ENCODE data around the gene MYO7A.

MYO7A gene

DNA sequence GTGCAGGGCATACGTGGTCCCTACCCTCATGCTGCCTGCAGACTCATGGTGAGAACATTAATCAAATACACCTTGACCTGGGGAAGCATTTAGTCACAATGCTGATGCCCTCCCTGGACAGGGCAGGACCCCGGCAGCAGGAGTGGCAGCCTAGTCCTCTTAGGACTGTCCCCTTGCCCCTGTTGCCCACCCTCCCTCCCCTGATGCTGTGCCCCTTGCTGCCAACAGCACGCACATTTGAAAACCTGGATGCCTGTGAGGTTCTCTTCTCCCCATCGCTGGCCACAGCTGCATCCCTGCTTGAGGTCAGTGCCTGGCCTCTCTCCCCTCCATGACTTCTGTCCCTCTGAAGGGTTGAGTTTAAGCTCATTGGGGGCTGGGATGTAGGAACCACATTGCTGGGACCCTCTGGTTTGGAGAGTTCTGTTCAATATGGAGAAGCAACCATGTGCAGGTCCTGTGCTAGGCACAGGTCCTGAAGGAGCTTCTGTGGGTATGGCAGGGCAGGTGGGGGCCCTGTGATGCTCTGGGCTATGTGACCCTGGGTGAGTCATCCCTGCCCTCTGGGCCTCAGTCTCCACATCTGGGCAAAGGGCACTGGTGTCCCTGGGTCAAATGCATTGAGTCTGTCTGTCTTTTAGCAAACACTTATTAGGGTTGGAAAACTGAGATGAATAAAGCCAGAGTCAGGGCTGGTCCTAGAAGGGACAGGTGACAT lies 31.3 kb downstream of the MYO7A start:
- no peak overlapping the region for H3K27ac Mint-ChIP-seq
- H3K4me1 Mint-ChIP-seq: peaks cover 7% of the 10 kb centered on the region
- H3K27me3 Mint-ChIP-seq (ENCODE audit: low read depth): peaks cover 12% of the 10 kb centered on the region
- no peaks in the 10 kb centered on the region for H3K9me3 Mint-ChIP-seq
- no peaks in the 10 kb centered on the region for H3K36me3 Mint-ChIP-seq (ENCODE audit: low read depth)
- no peak for TF ChIP-seq CTCF (IDR thresholded peaks at IDR 0.05; ENCODE audit: unreplicated experiment in 3 of 3)
- no peak overlapping the region for H3K4me3 Mint-ChIP-seq

GRCh38 chr11:77159937-77160495 lies 32.0 kb downstream of the MYO7A start:
- peaks cover 12% of the 10 kb centered on the region for H3K27me3 Mint-ChIP-seq (ENCODE audit: low read depth)
- H3K4me3 Mint-ChIP-seq: no peak overlapping the region
- no peaks in the 10 kb centered on the region for H3K36me3 Mint-ChIP-seq (ENCODE audit: low read depth)
- H3K27ac Mint-ChIP-seq: no peak overlapping the region
- H3K4me1 Mint-ChIP-seq: peaks cover 5% of the 10 kb centered on the region
- no peaks in the 10 kb centered on the region for H3K9me3 Mint-ChIP-seq
- no peak for TF ChIP-seq CTCF (IDR thresholded peaks at IDR 0.05; ENCODE audit: unreplicated experiment in 3 of 3)

DNA sequence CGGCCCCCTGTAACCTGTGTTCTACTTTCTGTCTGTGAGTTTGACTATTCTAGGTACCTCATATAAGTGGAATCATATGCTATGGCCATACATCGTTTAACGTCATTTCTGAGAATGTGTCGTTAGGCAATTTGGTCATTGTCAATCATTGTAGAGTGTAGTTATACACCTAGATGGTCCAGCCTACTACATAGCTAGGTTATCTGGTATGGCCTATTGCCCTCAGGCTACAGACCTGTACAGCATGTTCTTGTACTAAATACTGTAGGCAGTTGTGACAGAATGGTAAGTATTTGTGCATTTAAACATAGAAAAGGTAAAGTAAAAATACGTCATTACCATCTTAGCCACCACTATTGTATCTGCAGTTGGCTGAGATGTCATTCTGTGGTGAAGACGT lies 35.2 kb downstream of the MYO7A start:
- no peaks in the 10 kb centered on the region for H3K36me3 Mint-ChIP-seq (ENCODE audit: low read depth)
- H3K4me1 Mint-ChIP-seq: no peaks in the 10 kb centered on the region
- H3K9me3 Mint-ChIP-seq: no peaks in the 10 kb centered on the region
- TF ChIP-seq CTCF (IDR thresholded peaks at IDR 0.05; ENCODE audit: unreplicated experiment in 3 of 3): no peak
- H3K4me3 Mint-ChIP-seq: no peak overlapping the region
- peaks cover 4% of the 10 kb centered on the region for H3K27me3 Mint-ChIP-seq (ENCODE audit: low read depth)
- no peak overlapping the region for H3K27ac Mint-ChIP-seq

DNA sequence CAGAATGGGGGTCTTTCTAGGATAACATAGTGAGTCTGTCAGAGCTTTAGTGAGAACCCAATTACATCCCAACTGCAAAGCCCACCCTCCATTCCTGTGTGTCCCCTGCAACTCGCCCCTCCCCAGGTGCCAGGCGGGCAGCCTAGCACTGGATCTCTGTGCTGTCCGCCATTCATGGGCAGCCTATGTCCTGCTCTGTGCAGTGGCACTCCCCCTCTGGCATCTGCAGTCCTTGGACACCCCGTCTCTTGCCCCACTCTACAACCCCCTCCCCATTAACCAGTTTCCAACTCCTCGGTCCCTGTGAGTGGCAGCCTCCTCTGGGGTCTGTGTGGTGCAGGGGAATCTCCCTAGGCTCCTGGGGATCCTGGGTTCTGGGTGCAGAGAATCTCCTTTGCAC lies 37.0 kb downstream of the MYO7A start:
- H3K36me3 Mint-ChIP-seq (ENCODE audit: low read depth): no peaks in the 10 kb centered on the region
- H3K27ac Mint-ChIP-seq: no peak overlapping the region
- no peaks in the 10 kb centered on the region for H3K4me1 Mint-ChIP-seq
- H3K4me3 Mint-ChIP-seq: no peak overlapping the region
- peaks cover 2% of the 10 kb centered on the region for H3K27me3 Mint-ChIP-seq (ENCODE audit: low read depth)
- H3K9me3 Mint-ChIP-seq: no peaks in the 10 kb centered on the region
- no peak for TF ChIP-seq CTCF (IDR thresholded peaks at IDR 0.05; ENCODE audit: unreplicated experiment in 3 of 3)

DNA sequence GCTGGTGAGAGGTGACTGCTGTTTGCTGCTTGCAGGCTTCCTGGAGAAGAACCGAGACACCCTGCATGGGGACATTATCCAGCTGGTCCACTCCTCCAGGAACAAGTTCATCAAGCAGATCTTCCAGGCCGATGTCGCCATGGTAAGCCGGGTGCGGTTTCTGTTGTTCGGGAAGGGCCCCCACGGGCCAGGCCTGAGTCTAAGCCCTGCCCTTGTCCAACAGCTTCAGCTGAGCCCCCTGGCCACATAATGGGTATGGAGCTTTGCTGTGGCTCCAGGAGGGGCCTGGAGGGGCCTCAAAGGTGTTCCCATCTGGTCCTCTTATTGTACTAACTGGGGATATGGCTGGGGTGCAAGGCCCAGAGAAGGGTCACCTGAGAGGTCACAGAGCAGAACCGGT lies 38.0 kb downstream of the MYO7A start:
- TF ChIP-seq CTCF (IDR thresholded peaks at IDR 0.05; ENCODE audit: unreplicated experiment in 3 of 3): no peak
- Mint-ChIP-seq H3K27me3 (ENCODE audit: low read depth) (peaks cover 4% of the 10 kb centered on the region), H3K4me1 (peaks cover 6% of the 10 kb centered on the region), H3K4me3 (no peak overlapping the region), H3K27ac (no peak overlapping the region), H3K36me3 (ENCODE audit: low read depth) (no peaks in the 10 kb centered on the region), H3K9me3 (no peaks in the 10 kb centered on the region)

DNA sequence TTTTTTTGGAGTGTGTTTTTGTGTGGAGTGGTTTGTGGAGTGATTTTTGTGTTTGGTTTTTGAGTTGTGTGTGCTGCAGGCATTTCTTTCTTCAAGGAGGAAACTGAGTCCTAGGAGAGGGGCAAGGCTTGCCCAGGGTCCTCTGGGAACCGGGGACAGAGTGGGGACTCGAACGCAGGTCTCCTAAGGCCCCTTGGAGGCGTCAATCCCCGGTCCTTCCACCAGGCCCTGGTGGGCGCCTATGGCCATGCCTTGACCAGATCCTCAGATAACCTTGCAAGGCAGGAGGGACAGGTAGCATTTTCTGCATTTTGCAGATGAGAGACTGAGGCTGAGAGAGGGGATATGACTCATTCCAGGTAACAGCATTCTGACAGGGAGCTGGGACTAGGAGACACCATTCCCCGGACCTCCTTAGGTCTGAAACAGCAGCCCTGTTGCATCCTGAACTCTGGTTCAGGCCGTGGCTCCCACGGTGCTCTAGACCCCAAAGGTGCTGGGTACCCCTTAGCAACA lies 39.1 kb downstream of the MYO7A start:
- H3K4me3 Mint-ChIP-seq: no peak overlapping the region
- no peak for TF ChIP-seq CTCF (IDR thresholded peaks at IDR 0.05; ENCODE audit: unreplicated experiment in 3 of 3)
- no peaks in the 10 kb centered on the region for H3K9me3 Mint-ChIP-seq
- peaks cover 4% of the 10 kb centered on the region for H3K27me3 Mint-ChIP-seq (ENCODE audit: low read depth)
- no peaks in the 10 kb centered on the region for H3K36me3 Mint-ChIP-seq (ENCODE audit: low read depth)
- H3K27ac Mint-ChIP-seq: no peak overlapping the region
- H3K4me1 Mint-ChIP-seq: peaks cover 7% of the 10 kb centered on the region
